HEK293 (cell line): ENCODE data around the gene SLC51A.

Experiments used
- CTCF ChIA-PET: fragments of 350-600 bp; formaldehyde crosslinking; extraction: SDS; loops from one replicate; lab custom pipeline; 2021; ENCODE audit warnings: antibody characterized with exemption; lab: Yijun Ruan, JAX
- POLR2A ChIA-PET: fragments of 300-600 bp; formaldehyde crosslinking; extraction: SDS; loops from one replicate; lab custom pipeline; 2020; ENCODE audit warnings: antibody characterized with exemption, inconsistent platforms; lab: Yijun Ruan, JAX
- H3K27ac ChIP-seq: fragments of 200-500 bp; sonication (Bioruptor generic); 2 replicates; pipeline ENCODE4 v1.5.1; 2014; ENCODE audit warnings: low read depth, low read length, control low read depth, inconsistent platforms; ENCODE audit errors: extremely low read depth
- H3K36me3 ChIP-seq, 2 experiments: fragments of 200-500 bp in 1 of 2; sonication (Bioruptor generic) in 1 of 2; 1 replicate in 1 of 2; 2 replicates in 1 of 2; pipeline ENCODE4 v1.5.1; 2014 to 2017; ENCODE audit warnings: inconsistent platforms in 2 of 2, low read length in 2 of 2; ENCODE audit not compliant: control insufficient read depth in 2 of 2, insufficient read depth in 1 of 2
- H3K4me1 ChIP-seq: fragments of 200-500 bp; sonication (Bioruptor generic); 2 replicates; pipeline ENCODE4 v1.5.1; 2014; ENCODE audit warnings: mild to moderate bottlenecking, low read length, inconsistent platforms; ENCODE audit not compliant: control insufficient read depth, insufficient read depth
- H3K4me3 ChIP-seq: 2 replicates; pipeline ENCODE4 v1.5.1; 2011; ENCODE audit warnings: low read depth, mild to moderate bottlenecking, control low read depth, low read length, moderate library complexity
- H3K9me3 ChIP-seq: fragments of 200-500 bp; sonication (Bioruptor generic); 2 replicates; pipeline ENCODE4 v1.5.1; 2014; ENCODE audit warnings: low read depth, low read length, inconsistent platforms; ENCODE audit not compliant: control insufficient read depth, insufficient read depth
- PRDM1 ChIP-seq: fragments of 450-650 bp; formaldehyde crosslinking; IDR thresholded peaks from 2 replicates; pipeline ENCODE4; 2016; ENCODE audit warnings: missing biosample characterization, missing genetic modification characterization
- SCRT2 ChIP-seq: fragments of 450-650 bp; formaldehyde crosslinking; IDR thresholded peaks from 2 replicates; pipeline ENCODE4 v1.5.1; 2016; ENCODE audit warnings: missing biosample characterization, missing genetic modification characterization
- ZFHX2 ChIP-seq: fragments of 450-650 bp; formaldehyde crosslinking; conservative IDR thresholded peaks from 2 replicates; pipeline ENCODE4 v1.5.1; 2016; ENCODE audit warnings: missing biosample characterization, missing genetic modification characterization
- ZFP37 ChIP-seq: fragments of 450-650 bp; formaldehyde crosslinking; IDR thresholded peaks from 2 replicates; pipeline ENCODE4 v1.5.1; 2016; ENCODE audit warnings: missing biosample characterization, missing genetic modification characterization
- ZNF121 ChIP-seq: fragments of 450-650 bp; formaldehyde crosslinking; IDR thresholded peaks from 2 replicates; pipeline ENCODE4 v1.5.1; 2016; ENCODE audit warnings: missing biosample characterization, missing genetic modification characterization
- ZNF138 ChIP-seq: fragments of 450-650 bp; formaldehyde crosslinking; IDR thresholded peaks from 2 replicates; pipeline ENCODE4 v1.5.1; 2016; ENCODE audit warnings: missing biosample characterization, missing genetic modification characterization, borderline replicate concordance
- ZNF2 ChIP-seq: fragments of 450-650 bp; formaldehyde crosslinking; IDR thresholded peaks from 2 replicates; pipeline ENCODE4 v1.5.1; 2016; ENCODE audit warnings: missing biosample characterization, missing genetic modification characterization
- ZNF341 ChIP-seq: fragments of 450-650 bp; formaldehyde crosslinking; IDR thresholded peaks from 2 replicates; pipeline ENCODE4; 2016; ENCODE audit warnings: low read depth, missing biosample characterization, missing genetic modification characterization
- ZNF354C ChIP-seq: fragments of 450-650 bp; formaldehyde crosslinking; IDR thresholded peaks from 2 replicates; pipeline ENCODE4 v1.5.1; 2016; ENCODE audit warnings: missing biosample characterization, missing genetic modification characterization, low read depth, borderline replicate concordance
- ZNF404 ChIP-seq: fragments of 450-650 bp; formaldehyde crosslinking; IDR thresholded peaks from 2 replicates; pipeline ENCODE4 v1.5.1; 2017; ENCODE audit warnings: missing biosample characterization, missing genetic modification characterization
- ZNF530 ChIP-seq: fragments of 450-650 bp; formaldehyde crosslinking; IDR thresholded peaks from 2 replicates; pipeline ENCODE4 v1.5.1; 2016; ENCODE audit warnings: low read depth, missing biosample characterization, missing genetic modification characterization
- ZNF561 ChIP-seq: fragments of 450-650 bp; IDR thresholded peaks from 2 replicates; pipeline ENCODE4 v1.5.1; 2018; ENCODE audit warnings: missing biosample characterization, missing genetic modification characterization, borderline replicate concordance
- ZNF621 ChIP-seq: fragments of 450-650 bp; formaldehyde crosslinking; IDR thresholded peaks from 2 replicates; pipeline ENCODE4 v1.5.1; 2017; ENCODE audit warnings: missing biosample characterization, missing genetic modification characterization
- ZNF664 ChIP-seq: fragments of 450-650 bp; formaldehyde crosslinking; IDR thresholded peaks from 2 replicates; pipeline ENCODE4 v1.5.1; 2016; ENCODE audit warnings: missing biosample characterization, missing genetic modification characterization
- ZXDB ChIP-seq: fragments of 450-650 bp; formaldehyde crosslinking; IDR thresholded peaks from 2 replicates; pipeline ENCODE4 v1.5.1; 2016; ENCODE audit warnings: missing biosample characterization, missing genetic modification characterization
- TF ChIP-seq, protein P1 (sequence below): fragments of 450-650 bp; formaldehyde crosslinking; IDR thresholded peaks from 2 replicates; pipeline ENCODE4 v1.5.1; 2016; ENCODE audit warnings: missing biosample characterization, missing genetic modification characterization
- TF ChIP-seq, protein P2 (sequence below): fragments of 450-650 bp; formaldehyde crosslinking; IDR thresholded peaks from 2 replicates; pipeline ENCODE4 v1.5.1; 2017; ENCODE audit warnings: missing biosample characterization, missing genetic modification characterization
- TF ChIP-seq, protein P3 (sequence below): fragments of 450-650 bp; formaldehyde crosslinking; IDR thresholded peaks from 2 replicates; pipeline ENCODE4 v1.5.1; 2016; ENCODE audit warnings: missing biosample characterization, missing genetic modification characterization
- TF ChIP-seq, protein P4 (sequence below): fragments of 450-650 bp; formaldehyde crosslinking; IDR thresholded peaks from 2 replicates; pipeline ENCODE4 v1.5.0; 2017; ENCODE audit warnings: missing biosample characterization, missing genetic modification characterization, borderline replicate concordance

Gene SLC51A

DNA sequence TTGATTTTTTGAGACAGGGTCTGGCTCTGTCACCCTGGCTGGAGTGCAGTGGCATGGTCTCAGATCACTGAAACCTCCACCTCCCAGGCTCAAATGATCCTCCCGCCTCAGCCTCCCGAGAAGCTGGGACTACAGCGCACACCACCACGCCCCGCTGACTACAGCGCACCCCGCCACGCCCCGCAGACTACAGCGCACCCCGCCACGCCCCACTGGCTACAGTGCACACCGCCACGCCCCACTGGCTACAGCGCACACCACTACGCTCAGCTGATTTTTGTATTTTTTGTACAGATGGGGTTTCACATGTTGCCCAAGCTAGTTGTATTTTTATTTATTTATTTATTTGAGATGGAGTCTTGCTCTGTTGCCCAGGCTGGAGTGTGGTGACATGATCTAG is 35.6 kb downstream of the SLC51A start:
- Histone ChIP-seq H3K4me3 (no peak overlapping the region), H3K9me3 (no peaks in the 10 kb centered on the region), H3K4me1 (no peaks in the 10 kb centered on the region), H3K36me3 (peaks cover 0 to 49% of the 10 kb centered on the region in 2 experiments; a peak in 2 of 3 replicates), H3K27ac (no peak overlapping the region)
- TF ChIP-seq, protein P1, sequence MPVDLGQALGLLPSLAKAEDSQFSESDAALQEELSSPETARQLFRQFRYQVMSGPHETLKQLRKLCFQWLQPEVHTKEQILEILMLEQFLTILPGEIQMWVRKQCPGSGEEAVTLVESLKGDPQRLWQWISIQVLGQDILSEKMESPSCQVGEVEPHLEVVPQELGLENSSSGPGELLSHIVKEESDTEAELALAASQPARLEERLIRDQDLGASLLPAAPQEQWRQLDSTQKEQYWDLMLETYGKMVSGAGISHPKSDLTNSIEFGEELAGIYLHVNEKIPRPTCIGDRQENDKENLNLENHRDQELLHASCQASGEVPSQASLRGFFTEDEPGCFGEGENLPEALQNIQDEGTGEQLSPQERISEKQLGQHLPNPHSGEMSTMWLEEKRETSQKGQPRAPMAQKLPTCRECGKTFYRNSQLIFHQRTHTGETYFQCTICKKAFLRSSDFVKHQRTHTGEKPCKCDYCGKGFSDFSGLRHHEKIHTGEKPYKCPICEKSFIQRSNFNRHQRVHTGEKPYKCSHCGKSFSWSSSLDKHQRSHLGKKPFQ = no peak
- TF ChIP-seq ZNF404 (tag by site-specific recombination) (no peak), ZNF341 (no peak), ZNF561 (tag by site-specific recombination) (no peak)
- CTCF ChIA-PET = interaction anchor here (0.6 to 1.3 kb wide), 2 partner anchors 11 to 270 kb away, joined by 4 to 5 read pairs; no protein-coding TSS in a partner anchor
- POLR2A ChIA-PET = no interaction called here

DNA sequence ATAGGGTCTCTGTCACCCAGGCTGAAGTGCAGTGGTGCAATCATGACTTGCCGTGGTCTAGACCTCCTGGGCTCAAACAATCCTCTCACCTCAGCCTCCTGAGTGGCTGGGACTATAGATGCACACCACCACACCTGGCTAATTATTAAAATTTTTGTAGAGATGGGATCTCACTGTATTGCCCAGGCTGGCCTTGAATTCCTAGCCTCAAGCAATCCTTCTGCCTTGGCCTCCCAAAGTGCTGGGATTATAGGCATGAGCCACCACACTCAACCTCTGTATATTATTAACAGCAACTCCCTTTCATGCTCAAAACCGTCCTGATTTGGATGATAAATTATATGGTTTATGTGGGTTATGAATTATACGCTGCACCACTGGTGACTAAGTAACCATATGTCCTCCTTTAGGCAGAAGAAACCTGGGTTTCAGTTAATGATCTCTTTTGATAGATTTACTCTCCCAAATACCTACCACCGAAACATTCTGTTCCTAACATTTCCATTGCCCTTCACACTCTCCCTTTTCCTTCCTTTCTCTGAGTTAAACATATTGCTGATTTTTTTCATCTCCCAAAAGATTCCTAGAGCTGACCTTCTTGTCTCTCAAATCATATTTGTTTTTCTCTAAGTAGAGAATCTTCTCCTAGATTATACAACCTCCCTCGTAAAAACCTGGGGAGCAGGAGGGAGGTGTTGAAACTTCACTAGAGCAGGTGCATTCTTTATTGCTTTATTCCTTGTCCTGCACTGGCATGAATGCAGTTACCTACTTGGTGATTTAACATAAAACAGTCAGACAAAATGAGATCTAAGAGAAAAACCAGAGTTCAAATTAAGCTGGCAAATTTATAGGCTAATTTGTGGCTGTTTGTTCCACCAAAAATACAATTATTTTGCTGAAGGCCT is 38.3 kb downstream of the SLC51A start:
- no peaks in the 10 kb centered on the region for H3K9me3 ChIP-seq
- H3K27ac ChIP-seq = no peak overlapping the region
- peaks cover 0 to 42% of the 10 kb centered on the region in 2 experiments; a peak in 2 of 3 replicates for H3K36me3 ChIP-seq
- CTCF ChIA-PET = interaction anchor here (0.7 to 3.0 kb wide), 4 partner anchors 196 to 268 kb away, joined by 3 to 18 read pairs (median 4); no protein-coding TSS in a partner anchor
- H3K4me3 ChIP-seq = no peak overlapping the region
- POLR2A ChIA-PET = no interaction called here
- H3K4me1 ChIP-seq = no peaks in the 10 kb centered on the region
- TF ChIP-seq ZNF2 (tag by site-specific recombination) (no peak), ZFHX2 (tag by site-specific recombination) (no peak), SCRT2 (tag by site-specific recombination) (no peak), ZNF621 (tag by site-specific recombination) (no peak), ZNF530 (tag by site-specific recombination) (no peak), ZNF354C (tag by site-specific recombination) (no peak), PRDM1 (tag by site-specific recombination) (peak; percentile 37; the same call in 1 of the 2 replicates), ZXDB (no peak), ZNF664 (tag by site-specific recombination) (no peak), ZFP37 (tag by site-specific recombination) (no peak), ZNF121 (tag by site-specific recombination) (peak; percentile 63; the same call in 1 of the 2 replicates), ZNF138 (tag by site-specific recombination) (no peak)
- TF ChIP-seq, protein P2, sequence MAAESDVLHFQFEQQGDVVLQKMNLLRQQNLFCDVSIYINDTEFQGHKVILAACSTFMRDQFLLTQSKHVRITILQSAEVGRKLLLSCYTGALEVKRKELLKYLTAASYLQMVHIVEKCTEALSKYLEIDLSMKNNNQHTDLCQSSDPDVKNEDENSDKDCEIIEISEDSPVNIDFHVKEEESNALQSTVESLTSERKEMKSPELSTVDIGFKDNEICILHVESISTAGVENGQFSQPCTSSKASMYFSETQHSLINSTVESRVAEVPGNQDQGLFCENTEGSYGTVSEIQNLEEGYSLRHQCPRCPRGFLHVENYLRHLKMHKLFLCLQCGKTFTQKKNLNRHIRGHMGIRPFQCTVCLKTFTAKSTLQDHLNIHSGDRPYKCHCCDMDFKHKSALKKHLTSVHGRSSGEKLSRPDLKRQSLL = no peak
- TF ChIP-seq, protein P3, sequence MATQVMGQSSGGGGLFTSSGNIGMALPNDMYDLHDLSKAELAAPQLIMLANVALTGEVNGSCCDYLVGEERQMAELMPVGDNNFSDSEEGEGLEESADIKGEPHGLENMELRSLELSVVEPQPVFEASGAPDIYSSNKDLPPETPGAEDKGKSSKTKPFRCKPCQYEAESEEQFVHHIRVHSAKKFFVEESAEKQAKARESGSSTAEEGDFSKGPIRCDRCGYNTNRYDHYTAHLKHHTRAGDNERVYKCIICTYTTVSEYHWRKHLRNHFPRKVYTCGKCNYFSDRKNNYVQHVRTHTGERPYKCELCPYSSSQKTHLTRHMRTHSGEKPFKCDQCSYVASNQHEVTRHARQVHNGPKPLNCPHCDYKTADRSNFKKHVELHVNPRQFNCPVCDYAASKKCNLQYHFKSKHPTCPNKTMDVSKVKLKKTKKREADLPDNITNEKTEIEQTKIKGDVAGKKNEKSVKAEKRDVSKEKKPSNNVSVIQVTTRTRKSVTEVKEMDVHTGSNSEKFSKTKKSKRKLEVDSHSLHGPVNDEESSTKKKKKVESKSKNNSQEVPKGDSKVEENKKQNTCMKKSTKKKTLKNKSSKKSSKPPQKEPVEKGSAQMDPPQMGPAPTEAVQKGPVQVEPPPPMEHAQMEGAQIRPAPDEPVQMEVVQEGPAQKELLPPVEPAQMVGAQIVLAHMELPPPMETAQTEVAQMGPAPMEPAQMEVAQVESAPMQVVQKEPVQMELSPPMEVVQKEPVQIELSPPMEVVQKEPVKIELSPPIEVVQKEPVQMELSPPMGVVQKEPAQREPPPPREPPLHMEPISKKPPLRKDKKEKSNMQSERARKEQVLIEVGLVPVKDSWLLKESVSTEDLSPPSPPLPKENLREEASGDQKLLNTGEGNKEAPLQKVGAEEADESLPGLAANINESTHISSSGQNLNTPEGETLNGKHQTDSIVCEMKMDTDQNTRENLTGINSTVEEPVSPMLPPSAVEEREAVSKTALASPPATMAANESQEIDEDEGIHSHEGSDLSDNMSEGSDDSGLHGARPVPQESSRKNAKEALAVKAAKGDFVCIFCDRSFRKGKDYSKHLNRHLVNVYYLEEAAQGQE = no peak
- TF ChIP-seq, protein P4, sequence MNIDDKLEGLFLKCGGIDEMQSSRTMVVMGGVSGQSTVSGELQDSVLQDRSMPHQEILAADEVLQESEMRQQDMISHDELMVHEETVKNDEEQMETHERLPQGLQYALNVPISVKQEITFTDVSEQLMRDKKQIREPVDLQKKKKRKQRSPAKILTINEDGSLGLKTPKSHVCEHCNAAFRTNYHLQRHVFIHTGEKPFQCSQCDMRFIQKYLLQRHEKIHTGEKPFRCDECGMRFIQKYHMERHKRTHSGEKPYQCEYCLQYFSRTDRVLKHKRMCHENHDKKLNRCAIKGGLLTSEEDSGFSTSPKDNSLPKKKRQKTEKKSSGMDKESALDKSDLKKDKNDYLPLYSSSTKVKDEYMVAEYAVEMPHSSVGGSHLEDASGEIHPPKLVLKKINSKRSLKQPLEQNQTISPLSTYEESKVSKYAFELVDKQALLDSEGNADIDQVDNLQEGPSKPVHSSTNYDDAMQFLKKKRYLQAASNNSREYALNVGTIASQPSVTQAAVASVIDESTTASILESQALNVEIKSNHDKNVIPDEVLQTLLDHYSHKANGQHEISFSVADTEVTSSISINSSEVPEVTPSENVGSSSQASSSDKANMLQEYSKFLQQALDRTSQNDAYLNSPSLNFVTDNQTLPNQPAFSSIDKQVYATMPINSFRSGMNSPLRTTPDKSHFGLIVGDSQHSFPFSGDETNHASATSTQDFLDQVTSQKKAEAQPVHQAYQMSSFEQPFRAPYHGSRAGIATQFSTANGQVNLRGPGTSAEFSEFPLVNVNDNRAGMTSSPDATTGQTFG (tag by site-specific recombination) = no peak
